ENCODE data around the gene TMC7.

Gene TMC7

GRCh38 chr16:19084139-19084538 lies 100.4 kb downstream of the TMC7 start:
- Histone ChIP-seq H3K4me3 (ENCODE audit: low read length) (no peak overlapping the region), H3K9me3 (ENCODE audit: control insufficient read depth, low read depth, low read length) (no peaks in the 10 kb centered on the region)

GRCh38 chr16:19084879-19085278 lies 101.1 kb downstream of the TMC7 start:
- no peak overlapping the region for H3K27ac ChIP-seq (ENCODE audit: low read length)
- H3K9ac ChIP-seq (ENCODE audit: low read length), result no peak overlapping the region
- H3K4me1 ChIP-seq (ENCODE audit: control insufficient read depth, low read depth, low read length), result no peaks in the 10 kb centered on the region
- H3K36me3 ChIP-seq (ENCODE audit: control insufficient read depth, low read depth, low read length), result no peaks in the 10 kb centered on the region
- no peak overlapping the region for H3K4me3 ChIP-seq (ENCODE audit: low read length)
- no peaks in the 10 kb centered on the region for H3K9me3 ChIP-seq (ENCODE audit: control insufficient read depth, low read depth, low read length)
- H3K27me3 ChIP-seq (ENCODE audit: control insufficient read depth, insufficient read depth, low read length), result peaks cover 18% of the 10 kb centered on the region

More at GRCh38 chr16:19084139-19084538, 100.4 kb downstream of the TMC7 start:
- H3K27me3 ChIP-seq (ENCODE audit: control insufficient read depth, insufficient read depth, low read length), result peaks cover 18% of the 10 kb centered on the region
- no peak overlapping the region for H3K9ac ChIP-seq (ENCODE audit: low read length)
- peaks cover 4% of the 10 kb centered on the region for H3K36me3 ChIP-seq (ENCODE audit: control insufficient read depth, low read depth, low read length)
- no peak overlapping the region for H3K27ac ChIP-seq (ENCODE audit: low read length)
- H3K4me1 ChIP-seq (ENCODE audit: control insufficient read depth, low read depth, low read length), result no peaks in the 10 kb centered on the region

GRCh38 chr16:19085679-19086200 lies 102.0 kb downstream of the TMC7 start:
- Histone ChIP-seq H3K4me1 (ENCODE audit: control insufficient read depth, low read depth, low read length) (no peaks in the 10 kb centered on the region), H3K36me3 (ENCODE audit: control insufficient read depth, low read depth, low read length) (no peaks in the 10 kb centered on the region), H3K9ac (ENCODE audit: low read length) (no peak overlapping the region), H3K9me3 (ENCODE audit: control insufficient read depth, low read depth, low read length) (no peaks in the 10 kb centered on the region), H3K4me3 (ENCODE audit: low read length) (peak overlapping the region; percentile 56), H3K27ac (ENCODE audit: low read length) (no peak overlapping the region), H3K27me3 (ENCODE audit: control insufficient read depth, insufficient read depth, low read length) (peaks cover 18% of the 10 kb centered on the region)

- Histone ChIP-seq H3K9ac (ENCODE audit: low read length) (no peak overlapping the region), H3K27me3 (ENCODE audit: control insufficient read depth, insufficient read depth, low read length) (peaks cover 18% of the 10 kb centered on the region), H3K36me3 (ENCODE audit: control insufficient read depth, low read depth, low read length) (no peaks in the 10 kb centered on the region), H3K4me3 (ENCODE audit: low read length) (peak overlapping the region; percentile 56), H3K27ac (ENCODE audit: low read length) (no peak overlapping the region), H3K4me1 (ENCODE audit: control insufficient read depth, low read depth, low read length) (no peaks in the 10 kb centered on the region), H3K9me3 (ENCODE audit: control insufficient read depth, low read depth, low read length) (no peaks in the 10 kb centered on the region)
These were observed 102.8 kb downstream of the TMC7 start for GRCh38 chr16:19086322-19087199.

- H3K27me3 ChIP-seq (ENCODE audit: control insufficient read depth, insufficient read depth, low read length), result peaks cover 18% of the 10 kb centered on the region
- no peak overlapping the region for H3K4me3 ChIP-seq (ENCODE audit: low read length)
- no peak overlapping the region for H3K9ac ChIP-seq (ENCODE audit: low read length)
- no peaks in the 10 kb centered on the region for H3K4me1 ChIP-seq (ENCODE audit: control insufficient read depth, low read depth, low read length)
- H3K27ac ChIP-seq (ENCODE audit: low read length), result no peak overlapping the region
- no peaks in the 10 kb centered on the region for H3K9me3 ChIP-seq (ENCODE audit: control insufficient read depth, low read depth, low read length)
- H3K36me3 ChIP-seq (ENCODE audit: control insufficient read depth, low read depth, low read length), result no peaks in the 10 kb centered on the region
These were observed 104.7 kb downstream of the TMC7 start for GRCh38 chr16:19088341-19088916.

- Histone ChIP-seq H3K9me3 (ENCODE audit: control insufficient read depth, low read depth, low read length) (no peaks in the 10 kb centered on the region), H3K9ac (ENCODE audit: low read length) (no peak overlapping the region), H3K27ac (ENCODE audit: low read length) (no peak overlapping the region), H3K4me3 (ENCODE audit: low read length) (no peak overlapping the region), H3K36me3 (ENCODE audit: control insufficient read depth, low read depth, low read length) (no peaks in the 10 kb centered on the region), H3K27me3 (ENCODE audit: control insufficient read depth, insufficient read depth, low read length) (peaks cover 18% of the 10 kb centered on the region), H3K4me1 (ENCODE audit: control insufficient read depth, low read depth, low read length) (no peaks in the 10 kb centered on the region)
These were observed 105.7 kb downstream of the TMC7 start for GRCh38 chr16:19089410-19089955.

- H3K4me3 ChIP-seq (ENCODE audit: low read length), result no peak overlapping the region
- no peak overlapping the region for H3K27ac ChIP-seq (ENCODE audit: low read length)
- H3K27me3 ChIP-seq (ENCODE audit: control insufficient read depth, insufficient read depth, low read length), result peaks cover 6% of the 10 kb centered on the region
- no peak overlapping the region for H3K9ac ChIP-seq (ENCODE audit: low read length)
- H3K4me1 ChIP-seq (ENCODE audit: control insufficient read depth, low read depth, low read length), result no peaks in the 10 kb centered on the region
- H3K9me3 ChIP-seq (ENCODE audit: control insufficient read depth, low read depth, low read length), result no peaks in the 10 kb centered on the region
- no peaks in the 10 kb centered on the region for H3K36me3 ChIP-seq (ENCODE audit: control insufficient read depth, low read depth, low read length)
These were observed 107.2 kb downstream of the TMC7 start for GRCh38 chr16:19090916-19091315.

- Histone ChIP-seq H3K9ac (ENCODE audit: low read length) (no peak overlapping the region), H3K27ac (ENCODE audit: low read length) (no peak overlapping the region), H3K4me3 (ENCODE audit: low read length) (no peak overlapping the region), H3K4me1 (ENCODE audit: control insufficient read depth, low read depth, low read length) (no peaks in the 10 kb centered on the region), H3K27me3 (ENCODE audit: control insufficient read depth, insufficient read depth, low read length) (no peaks in the 10 kb centered on the region), H3K9me3 (ENCODE audit: control insufficient read depth, low read depth, low read length) (no peaks in the 10 kb centered on the region), H3K36me3 (ENCODE audit: control insufficient read depth, low read depth, low read length) (no peaks in the 10 kb centered on the region)
These were observed 109.1 kb downstream of the TMC7 start for GRCh38 chr16:19092653-19093410.

- Histone ChIP-seq H3K36me3 (ENCODE audit: control insufficient read depth, low read depth, low read length) (no peaks in the 10 kb centered on the region), H3K27ac (ENCODE audit: low read length) (no peak overlapping the region), H3K27me3 (ENCODE audit: control insufficient read depth, insufficient read depth, low read length) (no peaks in the 10 kb centered on the region), H3K4me3 (ENCODE audit: low read length) (no peak overlapping the region), H3K4me1 (ENCODE audit: control insufficient read depth, low read depth, low read length) (no peaks in the 10 kb centered on the region), H3K9ac (ENCODE audit: low read length) (no peak overlapping the region), H3K9me3 (ENCODE audit: control insufficient read depth, low read depth, low read length) (no peaks in the 10 kb centered on the region)
These were observed 110.2 kb downstream of the TMC7 start for GRCh38 chr16:19093631-19094541.

GRCh38 chr16:19094542-19095365 lies 111.0 kb downstream of the TMC7 start:
- Histone ChIP-seq H3K27ac (ENCODE audit: low read length) (no peak overlapping the region), H3K4me1 (ENCODE audit: control insufficient read depth, low read depth, low read length) (no peaks in the 10 kb centered on the region), H3K4me3 (ENCODE audit: low read length) (no peak overlapping the region), H3K36me3 (ENCODE audit: control insufficient read depth, low read depth, low read length) (no peaks in the 10 kb centered on the region), H3K9me3 (ENCODE audit: control insufficient read depth, low read depth, low read length) (no peaks in the 10 kb centered on the region), H3K27me3 (ENCODE audit: control insufficient read depth, insufficient read depth, low read length) (no peaks in the 10 kb centered on the region), H3K9ac (ENCODE audit: low read length) (no peak overlapping the region)
